ENCODE data around the gene KDM3A.

- no peak for TF ChIP-seq POLR2AphosphoS5 (IDR thresholded peaks at IDR 0.05; ENCODE audit: borderline replicate concordance, low read depth, low read length)
- no peak for TF ChIP-seq EZH2 (IDR thresholded peaks at IDR 0.05)
- TF ChIP-seq FOXP2 (optimal IDR thresholded peaks at IDR 0.05; ENCODE audit: control extremely low read depth, extremely low read length, insufficient read depth): no peak
Measured at GRCh38 chr2:86489542-86489941, 48.4 kb downstream of the KDM3A start.
